GM19324 (cell line): ENCODE measurements around the gene LRRTM4.

Experiments used
- ATAC-seq: cut with Tn5 transposase; IDR thresholded peaks from one replicate; pipeline ENCODE4 v1.9.1; 2021; ENCODE audit warnings: mild to moderate bottlenecking, moderate library complexity; ENCODE audit not compliant: unreplicated experiment, low FRiP score

LRRTM4 gene

GRCh38 chr2:77521931-77522470, at the start of gene LRRTM4:
Gene LRRTM4, minus strand, starts transcription at chr2:77522376.
- no peak for ATAC-seq

- no peak for ATAC-seq
Measured at GRCh38 chr2:77571545-77571944, 49.4 kb upstream of the LRRTM4 start.

DNA sequence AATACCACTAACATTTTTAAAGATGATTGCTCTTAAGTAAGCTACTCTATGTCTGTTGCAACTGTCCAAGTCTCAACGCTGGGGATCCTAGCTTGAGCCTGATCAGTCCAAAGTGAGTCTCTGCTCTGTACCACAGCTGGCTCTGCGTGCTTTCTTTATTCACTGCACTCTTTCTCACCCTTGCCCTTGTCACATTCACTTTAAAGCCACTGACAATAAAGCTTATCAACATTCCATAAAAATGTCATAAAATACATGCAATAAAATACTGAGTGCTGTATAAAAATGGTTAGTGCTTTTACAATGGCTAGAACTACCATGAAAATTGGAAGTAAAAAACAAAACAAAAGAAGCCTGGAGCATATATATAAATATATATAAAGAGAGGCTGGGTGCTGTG, 45.5 kb upstream of the LRRTM4 start:
- no peak for ATAC-seq

DNA sequence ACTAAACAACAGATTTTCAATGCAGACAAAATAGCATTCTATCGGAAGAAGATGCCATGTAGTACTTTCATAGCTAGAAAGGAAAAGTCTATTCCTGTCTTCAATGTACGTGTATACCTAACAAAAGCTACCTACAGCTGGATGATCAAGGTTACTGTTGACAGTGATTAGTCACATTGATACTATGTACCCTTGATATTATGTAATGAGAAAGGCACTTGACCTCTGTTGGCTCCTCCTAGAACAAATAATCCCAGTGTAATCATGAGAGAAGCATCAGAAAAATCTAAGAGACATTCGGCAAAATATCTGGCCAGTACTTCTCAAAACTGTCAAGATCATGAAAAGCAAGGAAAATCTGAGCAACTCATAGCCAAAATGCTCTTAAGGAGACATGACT, 44.4 kb upstream of the LRRTM4 start:
- no peak for ATAC-seq

DNA sequence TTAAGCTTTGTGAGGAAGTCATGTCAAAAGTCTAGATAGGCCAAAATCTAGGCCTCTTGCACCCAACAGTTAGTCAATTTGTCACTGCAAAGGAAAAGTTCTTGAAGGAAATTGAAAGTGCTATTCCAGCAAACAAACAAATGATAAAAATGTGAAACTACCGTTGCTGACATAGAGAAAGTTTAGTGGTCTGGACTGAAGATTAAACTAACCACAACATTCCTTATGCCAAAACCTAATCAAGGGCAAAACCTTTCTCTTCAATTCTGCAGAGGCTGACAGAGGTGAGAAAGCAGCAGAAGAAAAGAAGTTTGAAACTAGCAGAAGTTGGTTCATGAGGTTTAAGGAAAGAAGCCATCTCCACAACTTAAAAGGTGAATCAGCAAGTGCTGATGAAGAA, 44.0 kb upstream of the LRRTM4 start:
- no peak for ATAC-seq

GRCh38 chr2:77552956-77553355, 30.8 kb upstream of the LRRTM4 start:
- no peak for ATAC-seq

DNA sequence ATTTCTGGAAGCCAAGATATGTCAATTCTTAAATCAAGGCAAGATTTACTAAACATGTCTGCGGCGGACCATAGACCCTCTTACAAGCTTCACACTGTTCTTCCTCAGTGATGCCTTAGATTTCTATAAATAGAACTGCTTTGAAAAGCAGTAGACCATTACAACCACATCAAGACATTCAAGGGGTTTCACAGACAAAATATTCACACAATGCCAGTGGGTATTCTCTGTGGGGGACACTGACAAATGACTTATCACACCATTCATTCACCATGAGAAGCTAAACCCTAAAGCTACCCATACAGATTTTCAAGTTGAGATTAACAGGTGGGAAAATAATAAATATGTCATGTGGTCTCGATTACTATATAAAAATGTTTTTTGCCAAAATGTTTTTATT, 15.9 kb upstream of the LRRTM4 start:
- ATAC-seq, result no peak

- no peak for ATAC-seq
Measured at GRCh38 chr2:77522888-77523287, 712 bp upstream of the LRRTM4 start.

DNA sequence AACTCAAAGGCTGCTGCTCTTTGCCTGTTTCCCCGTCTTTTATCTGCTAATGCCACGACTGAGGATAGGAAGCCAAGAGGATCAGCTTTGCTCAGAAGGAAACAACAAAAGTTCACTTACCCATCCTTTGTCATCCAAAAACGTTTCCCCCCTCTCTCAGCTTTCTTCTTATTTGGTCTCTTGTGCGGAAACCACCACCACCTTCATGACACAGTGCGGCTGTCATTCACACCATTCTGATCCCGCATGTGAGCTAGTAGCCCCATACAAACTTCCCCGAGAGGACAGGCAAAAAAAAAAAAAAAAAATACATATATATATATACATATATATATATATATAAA, 656 bp downstream of the LRRTM4 start:
- ATAC-seq, result no peak

DNA sequence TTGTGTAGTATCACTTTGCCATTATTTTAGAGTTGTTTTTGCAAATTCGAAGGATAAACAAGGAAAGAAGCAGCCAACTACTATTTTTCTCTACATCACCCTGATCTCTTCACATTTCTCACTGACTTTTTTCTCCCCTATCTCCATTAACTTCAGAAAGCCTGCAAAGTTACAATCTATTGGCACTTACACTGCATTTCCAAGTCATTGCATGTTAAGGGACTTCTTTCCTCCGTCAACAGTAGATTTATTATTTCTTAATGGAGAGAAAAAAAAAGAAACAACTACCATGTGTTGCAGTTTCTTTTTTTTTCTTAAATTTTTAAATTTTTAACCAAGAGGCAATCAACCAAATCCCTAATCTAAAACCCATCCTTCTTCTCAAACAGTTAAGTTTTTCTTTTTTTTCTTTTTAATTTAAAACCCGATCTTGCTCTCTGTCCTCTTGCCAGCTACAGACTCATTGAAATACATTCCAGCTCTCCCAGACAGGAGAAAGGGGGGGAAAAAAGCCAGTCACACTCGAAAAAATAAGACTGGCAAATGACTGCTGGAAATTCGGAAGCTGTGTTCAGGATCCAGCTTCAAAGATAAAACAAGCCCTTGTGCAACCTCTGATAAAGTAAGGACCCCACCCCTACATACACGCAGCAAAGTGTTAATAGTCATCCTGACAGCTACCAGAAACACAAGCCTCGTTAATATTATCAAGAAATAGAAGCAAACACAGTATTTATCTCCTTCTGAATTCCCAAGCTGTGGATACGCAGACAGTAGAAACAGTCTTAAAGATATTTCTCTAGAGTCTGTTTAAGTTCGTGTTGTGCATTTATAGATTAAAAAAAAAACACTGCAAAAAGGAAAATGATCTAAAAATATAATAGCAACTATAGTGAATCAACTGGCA, 1.3 kb downstream of the LRRTM4 start:
- no peak for ATAC-seq

DNA sequence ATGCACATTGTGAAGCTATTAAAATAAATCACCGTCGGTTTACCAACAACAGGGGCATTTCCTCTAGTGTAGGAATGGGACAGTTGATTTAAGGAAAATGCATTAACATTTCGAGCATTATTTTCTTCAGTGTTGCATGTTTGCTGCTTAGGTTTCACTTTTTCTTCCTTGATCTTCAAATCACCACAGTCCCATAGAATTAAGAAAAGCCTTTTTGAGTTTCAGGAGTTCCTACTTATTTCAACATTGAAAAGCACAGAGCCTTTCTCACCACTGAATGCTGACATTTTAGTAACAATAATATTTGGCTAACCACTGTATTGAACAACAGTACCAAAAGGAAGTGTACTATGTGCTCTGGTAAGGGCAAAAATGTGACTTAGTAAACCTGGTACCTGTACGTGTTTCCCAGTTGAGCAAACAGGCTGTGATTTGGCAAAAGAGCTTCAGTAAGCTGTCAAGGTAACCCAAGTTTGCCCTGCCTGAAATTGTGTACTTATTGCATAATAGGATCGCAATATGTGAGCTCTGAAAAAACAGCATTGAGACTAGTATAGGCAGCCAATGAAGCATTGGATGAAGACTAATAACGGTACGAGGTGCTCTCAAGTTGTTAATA, 2.2 kb downstream of the LRRTM4 start:
- ATAC-seq, result no peak

GRCh38 chr2:77519164-77519887, 2.9 kb downstream of the LRRTM4 start:
- ATAC-seq, result no peak

DNA sequence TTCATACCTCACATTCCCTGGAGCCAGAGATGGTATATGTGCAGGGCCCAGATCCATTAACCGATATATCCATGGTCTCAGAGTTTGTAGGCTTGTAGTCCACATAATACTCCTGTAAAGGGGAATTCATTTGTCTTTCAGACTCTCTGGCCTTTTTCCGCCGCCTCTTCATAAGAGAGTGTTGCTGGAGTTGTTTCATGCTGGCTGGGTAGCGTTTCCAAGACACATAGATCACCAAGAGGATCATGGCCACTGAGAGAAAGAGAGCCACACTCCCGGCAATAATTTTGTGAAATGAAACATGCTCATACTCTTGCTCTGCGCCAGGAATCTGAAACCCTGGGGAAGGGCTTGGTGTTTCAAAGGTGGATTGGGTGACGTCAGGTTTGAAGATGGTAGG, 3.9 kb downstream of the LRRTM4 start:
- no peak for ATAC-seq

GRCh38 chr2:77513191-77513590, 9.0 kb downstream of the LRRTM4 start:
- ATAC-seq, result no peak

GRCh38 chr2:77512507-77512906, 9.7 kb downstream of the LRRTM4 start:
- ATAC-seq, result no peak

- no peak for ATAC-seq
Measured at GRCh38 chr2:77508511-77508910, 13.7 kb downstream of the LRRTM4 start.

GRCh38 chr2:77507657-77508056, 14.5 kb downstream of the LRRTM4 start:
- no peak for ATAC-seq

GRCh38 chr2:77488141-77488540, 34.0 kb downstream of the LRRTM4 start:
- no peak for ATAC-seq

GRCh38 chr2:77487074-77487803, 34.9 kb downstream of the LRRTM4 start:
- ATAC-seq, result no peak

DNA sequence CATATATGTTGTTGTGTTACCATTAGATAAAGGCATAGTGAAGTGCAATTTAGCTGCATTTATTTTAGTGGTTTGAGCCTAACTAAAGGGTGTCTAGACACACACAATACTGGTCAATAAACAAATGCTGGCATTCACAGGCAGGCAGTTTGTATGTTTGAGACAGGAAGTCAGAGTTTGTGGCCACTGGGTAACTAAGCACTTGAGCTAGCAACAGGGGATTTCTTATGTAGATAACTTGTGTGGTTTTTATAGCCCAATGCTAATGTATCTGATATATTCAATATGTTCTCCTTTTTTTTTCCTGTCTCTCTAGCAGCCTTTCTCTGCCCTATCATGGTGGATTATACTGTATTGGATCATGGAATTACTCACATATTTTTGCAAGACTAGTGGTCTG, 38.1 kb downstream of the LRRTM4 start:
- ATAC-seq, result no peak

DNA sequence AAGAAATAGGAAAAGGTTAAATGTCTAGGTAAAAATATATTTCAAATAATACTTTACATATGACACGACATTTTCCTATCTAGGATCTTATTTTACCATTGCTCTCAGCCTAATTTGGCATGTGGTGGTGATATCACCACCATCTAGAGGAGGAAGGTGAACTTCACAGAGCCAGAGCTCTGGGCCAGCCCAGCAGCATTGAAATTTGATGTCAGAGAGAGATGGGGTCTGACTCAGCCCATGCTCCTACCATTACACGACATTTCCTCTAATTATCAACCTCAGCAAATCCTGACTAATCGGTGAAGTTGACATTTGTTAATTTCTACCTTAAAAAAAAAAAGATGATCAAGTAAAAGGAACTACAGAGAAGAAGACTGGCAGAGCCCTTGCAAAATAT, 42.3 kb downstream of the LRRTM4 start:
- ATAC-seq, result no peak
